Neutrophil (primary cell): ENCODE measurements around the gene SUPT3H.

Experiments used
- H3K27ac ChIP-seq: fragments of 200-600 bp; sonication (generic); 2 replicates; pipeline ENCODE4 v1.5.1; 2016; ENCODE audit warnings: mild to moderate bottlenecking, moderate library complexity
- H3K27me3 ChIP-seq: fragments of 200-600 bp; sonication (generic); 2 replicates; pipeline ENCODE4 v1.6.0; 2016; ENCODE audit warnings: mild to moderate bottlenecking
- H3K36me3 ChIP-seq: fragments of 200-600 bp; sonication (generic); 2 replicates; pipeline ENCODE4 v1.5.1; 2017
- H3K4me1 ChIP-seq, 2 experiments: fragments of 200-600 bp in 1 of 2; sonication (generic) in 1 of 2; 1 replicate in 1 of 2; 2 replicates in 1 of 2; pipeline versions ENCODE4 v1.5.1 to v1.6.1; 2013 to 2016; ENCODE audit warnings: low read depth in 1 of 2, low read length in 1 of 2, mild to moderate bottlenecking in 1 of 2, moderate library complexity in 1 of 2; ENCODE audit not compliant: control insufficient read depth in 1 of 2, insufficient read depth in 1 of 2
- H3K4me3 ChIP-seq, 2 experiments: fragments of 200-600 bp in 1 of 2; sonication (generic) in 1 of 2; 1 replicate in 1 of 2; 2 replicates in 1 of 2; pipeline ENCODE4 v1.5.1; 2013 to 2016; ENCODE audit warnings: low read depth in 1 of 2, low read length in 1 of 2, mild to moderate bottlenecking in 1 of 2, moderate library complexity in 1 of 2
- H3K9me3 ChIP-seq: fragments of 200-600 bp; sonication (generic); 2 replicates; pipeline ENCODE4 v1.5.1; 2016
- CTCF ChIP-seq: fragments of 200-600 bp; sonication (generic); IDR thresholded peaks from 2 replicates; pipeline ENCODE4 v1.5.1; 2016; ENCODE audit warnings: antibody characterized with exemption

SUPT3H gene

GRCh38 chr6:44806656-44807055, 571.1 kb downstream of the SUPT3H start:
- no peaks in the 10 kb centered on the region for H3K36me3 ChIP-seq
- H3K27ac ChIP-seq, result no peak overlapping the region
- no peak overlapping the region for H3K4me3 ChIP-seq
- TF ChIP-seq CTCF, result no peak
- H3K9me3 ChIP-seq, result no peaks in the 10 kb centered on the region
- H3K4me1 ChIP-seq, result no peaks in the 10 kb centered on the region
- no peaks in the 10 kb centered on the region for H3K27me3 ChIP-seq

GRCh38 chr6:44805238-44805846, 572.4 kb downstream of the SUPT3H start:
- Histone ChIP-seq H3K4me1 (no peaks in the 10 kb centered on the region), H3K27me3 (no peaks in the 10 kb centered on the region), H3K36me3 (no peaks in the 10 kb centered on the region), H3K27ac (no peak overlapping the region), H3K9me3 (no peaks in the 10 kb centered on the region), H3K4me3 (no peak overlapping the region)
- TF ChIP-seq CTCF, result no peak

- no peak overlapping the region for H3K4me3 ChIP-seq
- H3K27ac ChIP-seq, result no peak overlapping the region
- no peaks in the 10 kb centered on the region for H3K4me1 ChIP-seq
- H3K27me3 ChIP-seq, result peaks cover 4% of the 10 kb centered on the region
- H3K9me3 ChIP-seq, result no peaks in the 10 kb centered on the region
- no peaks in the 10 kb centered on the region for H3K36me3 ChIP-seq
- no peak for TF ChIP-seq CTCF
Measured at GRCh38 chr6:44804546-44805159, 573.1 kb downstream of the SUPT3H start.

- no peak overlapping the region for H3K4me3 ChIP-seq
- H3K9me3 ChIP-seq, result no peaks in the 10 kb centered on the region
- TF ChIP-seq CTCF, result no peak
- peaks cover 4% of the 10 kb centered on the region for H3K27me3 ChIP-seq
- no peak overlapping the region for H3K27ac ChIP-seq
- H3K36me3 ChIP-seq, result no peaks in the 10 kb centered on the region
- no peaks in the 10 kb centered on the region for H3K4me1 ChIP-seq
Measured at GRCh38 chr6:44804016-44804415, 573.7 kb downstream of the SUPT3H start.

- H3K4me3 ChIP-seq, result no peak overlapping the region
- no peaks in the 10 kb centered on the region for H3K9me3 ChIP-seq
- peaks cover 7% of the 10 kb centered on the region for H3K27me3 ChIP-seq
- H3K27ac ChIP-seq, result no peak overlapping the region
- no peak for TF ChIP-seq CTCF
- no peaks in the 10 kb centered on the region for H3K4me1 ChIP-seq
- no peaks in the 10 kb centered on the region for H3K36me3 ChIP-seq
Measured at GRCh38 chr6:44800784-44801592, 576.7 kb downstream of the SUPT3H start.
